ENCODE data around the gene NCKAP5. TPM values are rescaled to one million over a fixed set of nuclear protein-coding genes. Genes with fewer than 3 reads are reported as not detected.

The NCKAP5 gene
- total RNA-seq, 2 experiments from 2014 or later, result not detected

DNA sequence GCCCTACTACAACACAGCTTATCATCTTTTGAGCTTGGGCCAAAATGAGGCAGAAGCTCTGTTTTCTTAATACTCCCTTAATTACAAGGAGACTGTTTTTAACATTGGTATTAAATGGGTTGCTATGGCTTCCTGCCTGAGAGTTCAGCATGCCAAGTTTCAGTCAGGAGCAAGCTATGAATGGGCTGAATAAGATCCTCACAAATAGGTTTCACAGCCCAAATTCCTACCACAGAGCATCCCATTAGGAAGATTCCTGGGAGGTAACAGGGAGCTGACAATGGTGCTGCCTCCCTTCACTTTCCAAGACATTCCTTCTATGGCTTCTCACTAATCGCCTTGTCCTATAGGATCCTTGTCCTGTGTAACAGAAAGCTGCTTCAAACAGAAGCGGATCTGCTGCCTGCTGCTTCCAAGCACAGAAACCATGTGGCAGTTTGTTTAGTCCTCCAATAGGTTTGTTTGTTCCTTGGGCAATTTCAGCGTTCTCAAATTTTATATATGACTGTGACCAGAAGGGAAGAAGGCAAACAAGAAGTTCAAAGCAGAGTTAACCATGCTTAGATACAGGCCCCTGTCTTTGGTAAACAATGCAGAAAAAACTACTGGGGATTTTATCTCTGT is 70.9 kb downstream of the NCKAP5 start:
- no peak for ATAC-seq
- DNase-seq, result no peak
- ChIA-PET POLR2A (no interaction called here), CTCF (interaction anchor here (0.6 kb wide), 1 partner anchor 704 kb away, joined by 3 read pairs; no protein-coding TSS in a partner anchor)
- TF ChIP-seq, protein P1, sequence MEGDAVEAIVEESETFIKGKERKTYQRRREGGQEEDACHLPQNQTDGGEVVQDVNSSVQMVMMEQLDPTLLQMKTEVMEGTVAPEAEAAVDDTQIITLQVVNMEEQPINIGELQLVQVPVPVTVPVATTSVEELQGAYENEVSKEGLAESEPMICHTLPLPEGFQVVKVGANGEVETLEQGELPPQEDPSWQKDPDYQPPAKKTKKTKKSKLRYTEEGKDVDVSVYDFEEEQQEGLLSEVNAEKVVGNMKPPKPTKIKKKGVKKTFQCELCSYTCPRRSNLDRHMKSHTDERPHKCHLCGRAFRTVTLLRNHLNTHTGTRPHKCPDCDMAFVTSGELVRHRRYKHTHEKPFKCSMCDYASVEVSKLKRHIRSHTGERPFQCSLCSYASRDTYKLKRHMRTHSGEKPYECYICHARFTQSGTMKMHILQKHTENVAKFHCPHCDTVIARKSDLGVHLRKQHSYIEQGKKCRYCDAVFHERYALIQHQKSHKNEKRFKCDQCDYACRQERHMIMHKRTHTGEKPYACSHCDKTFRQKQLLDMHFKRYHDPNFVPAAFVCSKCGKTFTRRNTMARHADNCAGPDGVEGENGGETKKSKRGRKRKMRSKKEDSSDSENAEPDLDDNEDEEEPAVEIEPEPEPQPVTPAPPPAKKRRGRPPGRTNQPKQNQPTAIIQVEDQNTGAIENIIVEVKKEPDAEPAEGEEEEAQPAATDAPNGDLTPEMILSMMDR (IDR thresholded peaks at IDR 0.05), result no peak
- Mint-ChIP-seq H3K27ac (no peak overlapping the region), H3K36me3 (ENCODE audit: low read depth) (no peaks in the 10 kb centered on the region), H3K27me3 (no peaks in the 10 kb centered on the region), H3K9me3 (no peaks in the 10 kb centered on the region), H3K4me3 (no peak overlapping the region), H3K4me1 (ENCODE audit: low read depth) (no peaks in the 10 kb centered on the region)
- intact Hi-C loops (cut with micrococcal nuclease), result no loop called here

DNA sequence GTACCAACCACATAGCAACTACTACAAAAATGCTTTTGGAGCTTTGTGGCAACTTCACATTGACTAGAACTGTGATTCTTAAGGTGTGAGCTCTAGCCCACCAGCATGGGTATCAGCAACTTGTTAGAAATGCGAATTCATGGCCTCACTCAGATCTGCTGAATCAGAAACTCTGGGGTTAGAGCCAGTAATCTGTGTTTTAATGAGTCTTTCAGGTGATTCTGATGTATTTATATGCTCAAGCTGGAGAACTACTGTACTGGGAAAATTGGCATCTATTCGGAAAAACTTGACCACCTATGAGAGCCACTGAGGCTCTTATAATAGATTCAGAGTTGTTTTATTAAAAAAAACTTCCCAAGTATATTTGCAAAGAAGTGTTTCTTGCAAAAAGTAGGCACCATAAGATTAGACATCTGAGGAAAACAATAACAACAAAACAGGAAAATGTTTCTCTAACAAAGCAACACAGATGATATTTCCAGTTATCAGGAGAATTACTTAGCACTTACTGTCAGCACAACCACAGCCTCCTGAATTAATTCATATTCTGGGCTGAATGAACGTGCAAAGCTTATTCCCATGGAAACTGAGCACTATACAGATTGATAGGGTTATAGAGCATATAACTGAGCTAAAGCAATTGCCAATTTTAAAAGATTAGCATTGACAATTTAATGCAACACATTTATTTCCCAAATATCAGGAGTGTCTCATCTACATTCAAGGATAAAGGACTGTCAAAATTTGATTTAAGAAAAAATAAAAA is 71.6 kb downstream of the NCKAP5 start:
- TF ChIP-seq, protein P1 (IDR thresholded peaks at IDR 0.05), result no peak
- Mint-ChIP-seq H3K27ac (no peak overlapping the region), H3K27me3 (no peaks in the 10 kb centered on the region), H3K9me3 (no peaks in the 10 kb centered on the region), H3K4me1 (ENCODE audit: low read depth) (no peaks in the 10 kb centered on the region), H3K4me3 (no peak overlapping the region), H3K36me3 (ENCODE audit: low read depth) (no peaks in the 10 kb centered on the region)
- intact Hi-C loops (cut with micrococcal nuclease), result no loop called here
- POLR2A ChIA-PET, result no interaction called here
- no peak for DNase-seq
- CTCF ChIA-PET, result interaction anchor here (0.6 kb wide), 1 partner anchor 703 kb away, joined by 3 read pairs; no protein-coding TSS in a partner anchor
- no peak for ATAC-seq

DNA sequence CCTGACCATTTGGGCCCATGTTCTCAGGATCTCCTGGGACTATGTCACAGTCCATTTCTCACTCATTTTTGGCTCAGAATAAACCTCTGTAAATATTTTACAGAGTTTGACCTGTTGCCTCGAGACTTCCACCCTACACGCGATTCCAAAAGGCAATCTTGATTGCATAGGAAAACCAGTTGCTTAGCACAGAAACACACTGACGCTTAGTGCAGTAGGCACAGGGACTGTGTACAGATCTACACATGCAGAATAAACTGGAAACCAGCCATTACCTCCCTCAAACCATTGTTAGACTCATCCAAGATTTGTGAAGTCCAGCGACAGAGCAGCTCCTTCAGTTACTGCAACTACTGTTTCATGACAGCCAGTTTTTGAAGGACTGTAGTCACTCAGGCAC is 73.0 kb downstream of the NCKAP5 start:
- DNase-seq (no peak), ATAC-seq (no peak)
- no peaks in the 10 kb centered on the region for H3K9me3 Mint-ChIP-seq
- CTCF ChIA-PET, result no interaction called here
- no peak overlapping the region for H3K27ac Mint-ChIP-seq
- TF ChIP-seq, protein P1 (IDR thresholded peaks at IDR 0.05), result no peak
- POLR2A ChIA-PET, result no interaction called here
- no peaks in the 10 kb centered on the region for H3K4me1 Mint-ChIP-seq (ENCODE audit: low read depth)
- no peak overlapping the region for H3K4me3 Mint-ChIP-seq
- no peaks in the 10 kb centered on the region for H3K27me3 Mint-ChIP-seq
- no peaks in the 10 kb centered on the region for H3K36me3 Mint-ChIP-seq (ENCODE audit: low read depth)
- intact Hi-C loops (cut with micrococcal nuclease), result no loop called here

DNA sequence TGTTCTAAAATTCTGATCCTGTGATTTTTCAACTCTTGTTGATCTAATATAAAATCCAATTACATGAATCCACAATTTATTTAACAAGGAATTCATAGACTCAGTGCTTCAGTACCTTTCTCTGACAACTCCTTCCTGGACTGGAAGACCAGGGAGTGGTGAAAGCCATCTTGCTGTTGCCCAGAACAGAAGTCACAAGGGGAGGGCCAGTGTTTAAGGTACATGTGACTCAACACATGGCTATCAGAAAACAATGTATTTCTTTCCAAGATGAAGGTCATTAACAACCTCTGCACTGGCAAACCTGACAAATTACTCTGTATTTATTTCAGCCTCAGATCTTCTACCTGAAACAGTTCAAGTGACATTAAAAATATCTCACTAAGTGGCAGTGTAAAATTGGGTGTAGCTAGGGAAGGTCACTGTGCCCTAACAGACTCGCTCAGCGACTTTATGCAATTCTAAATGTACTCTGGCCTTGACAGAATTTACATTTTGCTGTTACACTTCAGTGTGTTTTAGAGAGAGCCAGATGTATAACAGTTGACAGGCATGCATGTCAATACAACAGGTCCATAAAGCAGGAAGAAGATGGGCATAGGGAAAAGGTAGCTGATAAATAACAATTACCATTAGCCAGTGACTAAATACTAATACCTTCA is 75.4 kb downstream of the NCKAP5 start:
- Mint-ChIP-seq H3K4me1 (ENCODE audit: low read depth) (no peaks in the 10 kb centered on the region), H3K27me3 (no peaks in the 10 kb centered on the region), H3K36me3 (ENCODE audit: low read depth) (no peaks in the 10 kb centered on the region), H3K9me3 (no peaks in the 10 kb centered on the region), H3K27ac (no peak overlapping the region), H3K4me3 (no peak overlapping the region)
- intact Hi-C loops (cut with micrococcal nuclease), result no loop called here
- TF ChIP-seq, protein P1 (IDR thresholded peaks at IDR 0.05), result no peak
- ChIA-PET POLR2A (no interaction called here), CTCF (no interaction called here)
- DNase-seq, result no peak
- no peak for ATAC-seq
